Activated naive CD4-positive, alpha-beta T cell treated with anti-CD3 and anti-CD28 coated beads for 36 hours (primary cell): ENCODE data around the gene SCGB3A1. TPM values are rescaled to one million over a fixed set of nuclear protein-coding genes. Genes with fewer than 3 reads are reported as not detected.

Source experiments
- CTCF ChIA-PET: fragments of 350-600 bp; sonication (Branson Sonifier 250); formaldehyde crosslinking; loops from one replicate; lab custom pipeline; 2021; ENCODE audit warnings: antibody characterized with exemption; lab: Charles Lee
- DNase-seq: peaks from one replicate; pipeline ENCODE4 v3.0.0-alpha.2; 2020
- H3K27ac Mint-ChIP-seq: one replicate; pipeline ENCODE4 v1.8.0; 2021; ENCODE audit warnings: mild to moderate bottlenecking, mixed read lengths
- H3K27me3 Mint-ChIP-seq: one replicate; pipeline ENCODE4 v1.8.0; 2021; ENCODE audit warnings: low read depth, mixed read lengths
- H3K36me3 Mint-ChIP-seq: one replicate; pipeline ENCODE4 v1.8.0; 2021; ENCODE audit warnings: low read depth, mixed read lengths
- H3K4me1 Mint-ChIP-seq: one replicate; pipeline ENCODE4 v1.8.0; 2021; ENCODE audit warnings: low read depth, mixed read lengths
- H3K4me3 Mint-ChIP-seq: one replicate; pipeline ENCODE4 v1.8.0; 2021; ENCODE audit warnings: mild to moderate bottlenecking, moderate library complexity, mixed read lengths
- H3K9me3 Mint-ChIP-seq: one replicate; pipeline ENCODE4 v1.8.0; 2021; ENCODE audit warnings: mixed read lengths
- intact Hi-C: fragments of 100-400 bp; cut with micrococcal nuclease; formaldehyde crosslinking; loops from one replicate; pipeline ENCODE4 v1.15.1; 2023
- total RNA-seq, 2 experiments: library from RNA; stranded (reverse); gene quantifications; one replicate each; pipeline ENCODE4 v1.2.3, GENCODE V29; 2021

SCGB3A1 gene
- total RNA-seq, 2 experiments from 2014 or later: not detected

GRCh38 chr5:180589771-180590542 lies 1.3 kb downstream of the SCGB3A1 start:
- CTCF ChIA-PET: no interaction called here
- Mint-ChIP-seq H3K27me3 (peaks cover 40% of the 10 kb centered on the region), H3K4me1 (peaks cover 4% of the 10 kb centered on the region), H3K9me3 (no peaks in the 10 kb centered on the region), H3K36me3 (no peaks in the 10 kb centered on the region), H3K4me3 (no peak overlapping the region), H3K27ac (no peak overlapping the region)
- intact Hi-C loops: no loop called here
- no peak for DNase-seq

GRCh38 chr5:180586870-180587269 lies 4.4 kb downstream of the SCGB3A1 start:
- H3K4me1 Mint-ChIP-seq: no peaks in the 10 kb centered on the region
- H3K4me3 Mint-ChIP-seq: no peak overlapping the region
- peaks cover 26% of the 10 kb centered on the region for H3K27me3 Mint-ChIP-seq
- CTCF ChIA-PET: no interaction called here
- no peaks in the 10 kb centered on the region for H3K36me3 Mint-ChIP-seq
- H3K27ac Mint-ChIP-seq: no peak overlapping the region
- H3K9me3 Mint-ChIP-seq: peaks cover 2% of the 10 kb centered on the region
- no peak for DNase-seq
- intact Hi-C loops: no loop called here

- H3K4me3 Mint-ChIP-seq: no peak overlapping the region
- no peaks in the 10 kb centered on the region for H3K36me3 Mint-ChIP-seq
- no peak overlapping the region for H3K27ac Mint-ChIP-seq
- peaks cover 2% of the 10 kb centered on the region for H3K9me3 Mint-ChIP-seq
- no peaks in the 10 kb centered on the region for H3K4me1 Mint-ChIP-seq
- H3K27me3 Mint-ChIP-seq: peaks cover 26% of the 10 kb centered on the region
- CTCF ChIA-PET: no interaction called here
- intact Hi-C loops: no loop called here
- no peak for DNase-seq
Measured at GRCh38 chr5:180586204-180586603, 5.1 kb downstream of the SCGB3A1 start.

- CTCF ChIA-PET: interaction anchor here (0.6 kb wide), 1 partner anchor 21 kb away, joined by 5 read pairs; no protein-coding TSS in a partner anchor
- H3K27me3 Mint-ChIP-seq: peaks cover 14% of the 10 kb centered on the region
- H3K36me3 Mint-ChIP-seq: no peaks in the 10 kb centered on the region
- H3K27ac Mint-ChIP-seq: no peak overlapping the region
- no peaks in the 10 kb centered on the region for H3K4me1 Mint-ChIP-seq
- intact Hi-C loops: no loop called here
- H3K4me3 Mint-ChIP-seq: no peak overlapping the region
- H3K9me3 Mint-ChIP-seq: peaks cover 2% of the 10 kb centered on the region
- DNase-seq: no peak
Measured at GRCh38 chr5:180583738-180584137, 7.6 kb downstream of the SCGB3A1 start.

GRCh38 chr5:180580681-180581080 lies 10.6 kb downstream of the SCGB3A1 start:
- Mint-ChIP-seq H3K27me3 (peaks cover 2% of the 10 kb centered on the region), H3K9me3 (peaks cover 2% of the 10 kb centered on the region), H3K4me1 (peaks cover 7% of the 10 kb centered on the region), H3K36me3 (peaks cover 15% of the 10 kb centered on the region), H3K27ac (no peak overlapping the region), H3K4me3 (no peak overlapping the region)
- CTCF ChIA-PET: interaction anchor here (1.1 kb wide), 1 partner anchor 26 kb away, joined by 3 read pairs; no protein-coding TSS in a partner anchor
- no peak for DNase-seq
- intact Hi-C loops: no loop called here

- H3K36me3 Mint-ChIP-seq: peaks cover 33% of the 10 kb centered on the region
- intact Hi-C loops: no loop called here
- CTCF ChIA-PET: interaction anchor here (0.6 to 1.0 kb wide), 2 partner anchors 14 to 1412 kb away, joined by 3 to 7 read pairs; no protein-coding TSS in a partner anchor
- no peak for DNase-seq
- H3K9me3 Mint-ChIP-seq: no peaks in the 10 kb centered on the region
- H3K4me3 Mint-ChIP-seq: no peak overlapping the region
- no peaks in the 10 kb centered on the region for H3K27me3 Mint-ChIP-seq
- H3K4me1 Mint-ChIP-seq: peaks cover 12% of the 10 kb centered on the region
- no peak overlapping the region for H3K27ac Mint-ChIP-seq
Measured at GRCh38 chr5:180575571-180575970, 15.7 kb downstream of the SCGB3A1 start.

GRCh38 chr5:180568914-180569313 lies 22.4 kb downstream of the SCGB3A1 start:
- Mint-ChIP-seq H3K27me3 (no peaks in the 10 kb centered on the region), H3K4me1 (peaks cover 8% of the 10 kb centered on the region), H3K4me3 (no peak overlapping the region), H3K27ac (no peak overlapping the region), H3K9me3 (no peaks in the 10 kb centered on the region), H3K36me3 (peaks cover 43% of the 10 kb centered on the region)
- DNase-seq: no peak
- CTCF ChIA-PET: interaction anchor here (1.4 kb wide), 1 partner anchor 102 kb away, joined by 3 read pairs; no protein-coding TSS in a partner anchor
- intact Hi-C loops: no loop called here

- Mint-ChIP-seq H3K4me3 (no peak overlapping the region), H3K36me3 (peaks cover 45% of the 10 kb centered on the region), H3K27ac (no peak overlapping the region), H3K4me1 (peaks cover 31% of the 10 kb centered on the region), H3K9me3 (no peaks in the 10 kb centered on the region), H3K27me3 (no peaks in the 10 kb centered on the region)
- DNase-seq: peak; percentile 30
- CTCF ChIA-PET: no interaction called here
- intact Hi-C loops: no loop called here
Measured at GRCh38 chr5:180563994-180564393, 27.3 kb downstream of the SCGB3A1 start.

GRCh38 chr5:180558232-180558631 lies 33.1 kb downstream of the SCGB3A1 start:
- no peak for DNase-seq
- peaks cover 44% of the 10 kb centered on the region for H3K36me3 Mint-ChIP-seq
- intact Hi-C loops: no loop called here
- CTCF ChIA-PET: interaction anchor here (0.5 to 0.6 kb wide), 2 partner anchors 32 to 229 kb away, joined by 3 to 4 read pairs; no protein-coding TSS in a partner anchor
- no peaks in the 10 kb centered on the region for H3K9me3 Mint-ChIP-seq
- peaks cover 23% of the 10 kb centered on the region for H3K4me1 Mint-ChIP-seq
- H3K4me3 Mint-ChIP-seq: no peak overlapping the region
- no peaks in the 10 kb centered on the region for H3K27me3 Mint-ChIP-seq
- H3K27ac Mint-ChIP-seq: no peak overlapping the region

GRCh38 chr5:180557217-180557809 lies 34.0 kb downstream of the SCGB3A1 start:
- peaks cover 18% of the 10 kb centered on the region for H3K4me1 Mint-ChIP-seq
- H3K27ac Mint-ChIP-seq: no peak overlapping the region
- H3K27me3 Mint-ChIP-seq: no peaks in the 10 kb centered on the region
- CTCF ChIA-PET: no interaction called here
- intact Hi-C loops: no loop called here
- peaks cover 48% of the 10 kb centered on the region for H3K36me3 Mint-ChIP-seq
- no peak overlapping the region for H3K4me3 Mint-ChIP-seq
- no peak for DNase-seq
- H3K9me3 Mint-ChIP-seq: no peaks in the 10 kb centered on the region

- Mint-ChIP-seq H3K4me3 (no peak overlapping the region), H3K27ac (no peak overlapping the region), H3K9me3 (no peaks in the 10 kb centered on the region), H3K36me3 (peaks cover 45% of the 10 kb centered on the region), H3K4me1 (peaks cover 7% of the 10 kb centered on the region), H3K27me3 (no peaks in the 10 kb centered on the region)
- intact Hi-C loops: no loop called here
- no peak for DNase-seq
- CTCF ChIA-PET: no interaction called here
Measured at GRCh38 chr5:180555168-180555921, 36.0 kb downstream of the SCGB3A1 start.

- peaks cover 40% of the 10 kb centered on the region for H3K36me3 Mint-ChIP-seq
Measured at GRCh38 chr5:180553530-180553929, 37.8 kb downstream of the SCGB3A1 start.

More at GRCh38 chr5:180553530-180553929, 37.8 kb downstream of the SCGB3A1 start:
- no peaks in the 10 kb centered on the region for H3K9me3 Mint-ChIP-seq
- H3K4me3 Mint-ChIP-seq: no peak overlapping the region
- no peak overlapping the region for H3K27ac Mint-ChIP-seq
- peaks cover 7% of the 10 kb centered on the region for H3K4me1 Mint-ChIP-seq
- CTCF ChIA-PET: interaction anchor here (0.6 to 0.7 kb wide), 2 partner anchors 68 to 168 kb away, joined by 3 read pairs; no protein-coding TSS in a partner anchor
- no peaks in the 10 kb centered on the region for H3K27me3 Mint-ChIP-seq
- intact Hi-C loops: no loop called here
- no peak for DNase-seq
